Activated T-cell treated with anti-CD3 and anti-CD28 coated beads for 48 hours (primary cell): Measurements from ENCODE around the gene PROZ.

ENCODE experiments used
- DNase-seq: peaks from one replicate; pipeline ENCODE4 v3.0.0-alpha.2; 2020; ENCODE audit warnings: low read depth

PROZ gene

GRCh38 chr13:113179374-113180230 lies 21.2 kb downstream of the PROZ start:
- DNase-seq: no peak

- DNase-seq: no peak
Observed at GRCh38 chr13:113182046-113182445, 23.6 kb downstream of the PROZ start.

- no peak for DNase-seq
Observed at GRCh38 chr13:113183450-113184129, 25.1 kb downstream of the PROZ start.

GRCh38 chr13:113184568-113185440 lies 26.4 kb downstream of the PROZ start:
- DNase-seq: no peak

GRCh38 chr13:113186061-113186900 lies 27.8 kb downstream of the PROZ start:
- DNase-seq: no peak

- DNase-seq: peak; percentile 70
Observed at GRCh38 chr13:113187263-113187669, 28.8 kb downstream of the PROZ start.

GRCh38 chr13:113187883-113188665 lies 29.6 kb downstream of the PROZ start:
- no peak for DNase-seq

GRCh38 chr13:113190181-113190580 lies 31.7 kb downstream of the PROZ start:
- no peak for DNase-seq

- no peak for DNase-seq
Observed at GRCh38 chr13:113192279-113192678, 33.8 kb downstream of the PROZ start.

- DNase-seq: no peak
Observed at GRCh38 chr13:113192902-113193301, 34.5 kb downstream of the PROZ start.

- no peak for DNase-seq
Observed at GRCh38 chr13:113195360-113195759, 36.9 kb downstream of the PROZ start.

- DNase-seq: no peak
Observed at GRCh38 chr13:113196970-113197737, 38.7 kb downstream of the PROZ start.

- no peak for DNase-seq
Observed at GRCh38 chr13:113201815-113202214, 43.4 kb downstream of the PROZ start.

- DNase-seq: no peak
Observed at GRCh38 chr13:113202912-113203311, 44.5 kb downstream of the PROZ start.

- DNase-seq: no peak
Observed at GRCh38 chr13:113203507-113204377, 45.3 kb downstream of the PROZ start.

- DNase-seq: no peak
Observed at GRCh38 chr13:113204378-113204734, 45.9 kb downstream of the PROZ start.

GRCh38 chr13:113205428-113205931 lies 47.0 kb downstream of the PROZ start:
- no peak for DNase-seq

GRCh38 chr13:113207460-113207859 lies 49.0 kb downstream of the PROZ start:
- DNase-seq: no peak
